SK-N-SH (cell line): Measurements from ENCODE around the gene NME8. TPM values are rescaled to one million over a fixed set of nuclear protein-coding genes. Genes with fewer than 3 reads are reported as not detected.

Source experiments
- CTCF ChIA-PET: fragments of 300-600, 350-600 bp; formaldehyde crosslinking; extraction: SDS; loops from one replicate; lab custom pipeline; 2021; lab: Yijun Ruan, JAX
- POLR2A ChIA-PET: fragments of 350-600 bp; sonication (Branson Sonifier 250); formaldehyde crosslinking; extraction: SDS; loops from one replicate; lab custom pipeline; 2020; ENCODE audit warnings: antibody characterized with exemption, inconsistent platforms; lab: Yijun Ruan, JAX
- DNase-seq: peaks from one replicate; pipeline ENCODE4 v3.0.0; 2012
- H2AFZ ChIP-seq: fragments of 200-600 bp; sonication (generic); 2 replicates; pipeline ENCODE4 v1.8.1; 2016; ENCODE audit warnings: antibody characterized with exemption, mild to moderate bottlenecking, low read depth
- H3F3A ChIP-seq: fragments of 200-600 bp; sonication (generic); replicated peaks from 2 replicates; pipeline ENCODE3; 2016; ENCODE audit warnings: antibody characterized with exemption, mild to moderate bottlenecking; ENCODE audit not compliant: insufficient read depth
- H3K27ac ChIP-seq, 2 experiments: fragments of 200-500 bp in 1 of 2; fragments of 200-600 bp in 1 of 2; sonication (Bioruptor generic) in 1 of 2; sonication (generic), shearing (Covaris generic) in 1 of 2; 2 replicates each; pipeline versions ENCODE4 v1.5.1 to v1.6.1; 2014 to 2016; ENCODE audit warnings: low read depth in 2 of 2, inconsistent platforms in 1 of 2, low read length in 1 of 2, mild to moderate bottlenecking in 1 of 2, mixed read lengths in 1 of 2
- H3K27me3 ChIP-seq: fragments of 200-600 bp; sonication (generic), shearing (Covaris generic); 2 replicates; pipeline ENCODE4 v1.6.1; 2016; ENCODE audit warnings: mixed run types; ENCODE audit not compliant: insufficient read depth
- H3K36me3 ChIP-seq, 2 experiments: fragments of 200-500 bp in 1 of 2; fragments of 200-600 bp in 1 of 2; sonication (Bioruptor generic) in 1 of 2; sonication (generic) in 1 of 2; replicated peaks in 1 of 2; 2 replicates each; pipeline versions ENCODE3 to v1.5.1; 2014 to 2016; ENCODE audit warnings: low read length in 1 of 2, mild to moderate bottlenecking in 1 of 2; ENCODE audit not compliant: insufficient read depth in 2 of 2, control insufficient read depth in 1 of 2
- H3K4me1 ChIP-seq, 2 experiments: fragments of 200-500 bp in 1 of 2; fragments of 200-600 bp in 1 of 2; sonication (Bioruptor generic) in 1 of 2; sonication (generic), shearing (Covaris generic) in 1 of 2; 2 replicates each; pipeline versions ENCODE4 v1.5.1 to v1.6.1; 2014 to 2016; ENCODE audit warnings: low read depth in 1 of 2, low read length in 1 of 2, mixed run types in 1 of 2; ENCODE audit not compliant: insufficient read depth in 2 of 2, control insufficient read depth in 1 of 2
- H3K4me2 ChIP-seq: fragments of 200-600 bp; sonication (generic), shearing (Covaris generic); 2 replicates; pipeline ENCODE4 v1.6.1; 2017; ENCODE audit warnings: mixed run types
- H3K4me3 ChIP-seq, 2 experiments: fragments of 200-500 bp in 1 of 2; fragments of 200-600 bp in 1 of 2; sonication (Bioruptor generic) in 1 of 2; sonication (generic), shearing (Covaris generic) in 1 of 2; 2 replicates each; pipeline versions ENCODE4 v1.5.1 to v1.8.1; 2014 to 2016; ENCODE audit warnings: low read depth in 2 of 2, inconsistent platforms in 1 of 2, low read length in 1 of 2, mild to moderate bottlenecking in 1 of 2, mixed read lengths in 1 of 2, moderate library complexity in 1 of 2
- H3K79me2 ChIP-seq: fragments of 200-600 bp; sonication (generic); 2 replicates; pipeline ENCODE4 v1.8.1; 2017; ENCODE audit warnings: mild to moderate bottlenecking; ENCODE audit not compliant: insufficient read depth
- H3K9ac ChIP-seq: fragments of 200-600 bp; sonication (generic); 2 replicates; pipeline ENCODE4 v1.6.1; 2017; ENCODE audit warnings: mixed run types
- H3K9me2 ChIP-seq: fragments of 200-600 bp; sonication (generic); 2 replicates; pipeline ENCODE4 v1.6.1; 2017; ENCODE audit warnings: mixed run types
- H3K9me3 ChIP-seq: fragments of 200-600 bp; sonication (generic); 2 replicates; pipeline ENCODE4 v1.6.1; 2017; ENCODE audit warnings: mixed run types, mild to moderate bottlenecking, moderate library complexity
- H4K20me1 ChIP-seq: fragments of 200-600 bp; sonication (generic); 2 replicates; pipeline ENCODE4 v1.6.1; 2017; ENCODE audit warnings: mild to moderate bottlenecking, mixed run types; ENCODE audit not compliant: insufficient read depth
- CTCF ChIP-seq: fragments of 200-600 bp; sonication (generic); IDR thresholded peaks from 2 replicates; pipeline ENCODE4 v1.6.1; 2017; ENCODE audit warnings: antibody characterized with exemption, mild to moderate bottlenecking, moderate library complexity
- FOXJ3 ChIP-seq: sonication (generic); formaldehyde crosslinking; IDR thresholded peaks from 2 replicates; pipeline ENCODE4 v1.5.1; 2020; ENCODE audit warnings: mild to moderate bottlenecking, missing genetic modification reagents
- FOXM1 ChIP-seq: IDR thresholded peaks from 2 replicates; pipeline ENCODE4 v1.4.0; 2012; ENCODE audit warnings: low read depth, mild to moderate bottlenecking
- GABPA ChIP-seq: IDR thresholded peaks from 2 replicates; pipeline ENCODE4 v1.4.0; 2012; ENCODE audit warnings: low read depth, mild to moderate bottlenecking
- MXI1 ChIP-seq: IDR thresholded peaks from 2 replicates; pipeline ENCODE4 v1.6.1; 2012; ENCODE audit warnings: mild to moderate bottlenecking, low read depth, low read length, improper control_type of control experiment
- PBX3 ChIP-seq: IDR thresholded peaks from 2 replicates; pipeline ENCODE4; 2012
- RCOR1 ChIP-seq: fragments of 150-350 bp; IDR thresholded peaks from 2 replicates; pipeline ENCODE4 v1.6.1; 2017; ENCODE audit warnings: antibody characterized with exemption, low read length
- SIN3A ChIP-seq: IDR thresholded peaks from 2 replicates; pipeline ENCODE4 v1.6.1; 2012; ENCODE audit warnings: low read depth, mild to moderate bottlenecking, low read length, moderate library complexity, borderline replicate concordance
- TCF12 ChIP-seq: IDR thresholded peaks from 2 replicates; pipeline ENCODE4 v1.4.0; 2012
- USF2 ChIP-seq: fragments of 150-350 bp; IDR thresholded peaks from 2 replicates; pipeline ENCODE4 v1.6.1; 2017; ENCODE audit warnings: antibody characterized with exemption, low read length, low read depth, borderline replicate concordance
- WGBS: methylation state at CpG from one replicate; pipeline ENCODE4 v1.1.6; 2017; ENCODE audit warnings: low lambda C conversion rate; 5-methylcytosine and 5-hydroxymethylcytosine counted together
- polyA plus RNA-seq, 3 experiments: library from polyadenylated mRNA; depleted of rRNA; stranded (reverse); fragments of >200 nt; gene quantifications; 2 replicates each; pipeline ENCODE4 v1.2.3, GENCODE V29; 2012

NME8 gene
- polyA plus RNA-seq, 1 of the 3 experiments (the other 2 are of a cell fraction): not detected

GRCh38 chr7:37942934-37943610 lies 94.7 kb downstream of the NME8 start:
- Histone ChIP-seq H3K4me3 (no peak overlapping the region), H3K4me2 (no peak overlapping the region), H3K27ac (no peak overlapping the region), H3K4me1 (peaks cover 0 to 4% of the 10 kb centered on the region in 2 experiments; a peak in 2 of 4 replicates), H4K20me1 (no peaks in the 10 kb centered on the region), H3K79me2 (no peaks in the 10 kb centered on the region), H3K9ac (no peak overlapping the region), H3K9me3 (no peaks in the 10 kb centered on the region; the same call in 1 of the 2 replicates), H3K36me3 (no peaks in the 10 kb centered on the region), H3K9me2 (no peaks in the 10 kb centered on the region), H3K27me3 (no peaks in the 10 kb centered on the region), H2AFZ (no peak overlapping the region), H3F3A (no peaks in the 10 kb centered on the region)
- DNase-seq: peak; percentile 12
- POLR2A ChIA-PET: no interaction called here
- CTCF ChIA-PET: interaction anchor here (1.3 kb wide), 1 partner anchor 26 kb away, joined by 3 read pairs; the partner anchor contains the start of gene SFRP4
- TF ChIP-seq PBX3 (no peak), GABPA (no peak), FOXJ3 (CRISPR knock-in tag) (no peak), MXI1 (no peak), TCF12 (no peak)
- WGBS: 61% methylated on average over 12 of the region's 12 CpGs

GRCh38 chr7:37943905-37944736 lies 95.7 kb downstream of the NME8 start:
- Histone ChIP-seq H3K9me2 (no peaks in the 10 kb centered on the region), H4K20me1 (no peaks in the 10 kb centered on the region), H2AFZ (no peak overlapping the region), H3K4me3 (no peak overlapping the region), H3K79me2 (no peaks in the 10 kb centered on the region), H3K27ac (no peak overlapping the region), H3K9ac (no peak overlapping the region), H3F3A (no peaks in the 10 kb centered on the region), H3K9me3 (no peaks in the 10 kb centered on the region; the same call in 1 of the 2 replicates), H3K36me3 (no peaks in the 10 kb centered on the region), H3K4me2 (no peak overlapping the region), H3K27me3 (no peaks in the 10 kb centered on the region), H3K4me1 (peaks cover 0 to 4% of the 10 kb centered on the region in 2 experiments; a peak in 2 of 4 replicates)
- WGBS: 64% methylated on average over 8 of the region's 8 CpGs
- CTCF ChIA-PET: interaction anchor here (2.4 to 2.7 kb wide), 2 partner anchors 27 to 43 kb away, joined by 7 to 10 read pairs; partner anchors contain the start of gene SFRP4
- DNase-seq: no peak
- POLR2A ChIA-PET: no interaction called here
- no peak for TF ChIP-seq RCOR1

- no peaks in the 10 kb centered on the region for H3K9me2 ChIP-seq
- H3K27ac ChIP-seq: no peak overlapping the region
- H3K9me3 ChIP-seq: no peaks in the 10 kb centered on the region; the same call in 1 of the 2 replicates
- H4K20me1 ChIP-seq: no peaks in the 10 kb centered on the region
- ChIA-PET POLR2A (no interaction called here), CTCF (interaction anchor here (2.4 to 2.7 kb wide), 2 partner anchors 27 to 43 kb away, joined by 7 to 10 read pairs; partner anchors contain the start of gene SFRP4)
- H3K27me3 ChIP-seq: no peaks in the 10 kb centered on the region
- no peaks in the 10 kb centered on the region for H3K36me3 ChIP-seq
- WGBS: 72% methylated on average over 2 of the region's 2 CpGs
- H3F3A ChIP-seq: no peaks in the 10 kb centered on the region
- no peaks in the 10 kb centered on the region for H3K79me2 ChIP-seq
- H3K9ac ChIP-seq: no peak overlapping the region
- H3K4me1 ChIP-seq: peaks cover 0 to 4% of the 10 kb centered on the region in 2 experiments; a peak in 2 of 4 replicates
- no peak for DNase-seq
- no peak overlapping the region for H3K4me3 ChIP-seq
- no peak overlapping the region for H2AFZ ChIP-seq
- no peak overlapping the region for H3K4me2 ChIP-seq
- TF ChIP-seq CTCF (no peak), SIN3A (no peak), USF2 (no peak), FOXJ3 (CRISPR knock-in tag) (no peak), FOXM1 (no peak), MXI1 (no peak)
These were observed 96.3 kb downstream of the NME8 start for GRCh38 chr7:37944737-37945054.
